ENCODE results near the gene TBX5.

TBX5 gene

GRCh38 chr12:114404926-114405518, 922 bp downstream of the TBX5 start:
- DNase-seq = no peak

GRCh38 chr12:114404083-114404925, 1.6 kb downstream of the TBX5 start:
- no peak for DNase-seq

- DNase-seq = no peak
These were observed 2.3 kb downstream of the TBX5 start for GRCh38 chr12:114403690-114404066.

GRCh38 chr12:114403011-114403689, 2.8 kb downstream of the TBX5 start:
- no peak for DNase-seq

- DNase-seq = no peak
These were observed 3.7 kb downstream of the TBX5 start for GRCh38 chr12:114402084-114402717.

- no peak for DNase-seq
These were observed 4.4 kb downstream of the TBX5 start for GRCh38 chr12:114401328-114402083.

GRCh38 chr12:114400925-114401324, 5.0 kb downstream of the TBX5 start:
- no peak for DNase-seq

GRCh38 chr12:114400361-114400811, 5.6 kb downstream of the TBX5 start:
- DNase-seq = no peak

GRCh38 chr12:114399664-114400211, 6.2 kb downstream of the TBX5 start:
- DNase-seq = no peak

- DNase-seq = no peak
These were observed 7.7 kb downstream of the TBX5 start for GRCh38 chr12:114397978-114398881.

GRCh38 chr12:114396869-114397719, 8.8 kb downstream of the TBX5 start:
- DNase-seq = no peak

GRCh38 chr12:114396153-114396868, 9.6 kb downstream of the TBX5 start:
- DNase-seq = no peak

GRCh38 chr12:114395755-114396152, 10.2 kb downstream of the TBX5 start:
- DNase-seq = no peak

GRCh38 chr12:114395233-114395632, 10.7 kb downstream of the TBX5 start:
- no peak for DNase-seq

GRCh38 chr12:114393569-114393968, 12.4 kb downstream of the TBX5 start:
- no peak for DNase-seq

- no peak for DNase-seq
These were observed 13.0 kb downstream of the TBX5 start for GRCh38 chr12:114392909-114393308.

- DNase-seq = no peak
These were observed 14.9 kb downstream of the TBX5 start for GRCh38 chr12:114391088-114391487.

- DNase-seq = no peak
These were observed 21.2 kb downstream of the TBX5 start for GRCh38 chr12:114384739-114385138.

- no peak for DNase-seq
These were observed 24.8 kb downstream of the TBX5 start for GRCh38 chr12:114381177-114381576.

- no peak for DNase-seq
These were observed 34.2 kb downstream of the TBX5 start for GRCh38 chr12:114371733-114372132.
